GM12801 (cell line): ENCODE data around the gene ORC1.

Source experiments
- CTCF ChIP-seq: IDR thresholded peaks from one replicate; pipeline ENCODE4 v1.5.1; 2011; ENCODE audit warnings: control low read depth; ENCODE audit not compliant: insufficient read length; ENCODE audit errors: extremely low read depth

Gene ORC1

GRCh38 chr1:52341655-52342260 lies 62.5 kb downstream of the ORC1 start:
- no peak for TF ChIP-seq CTCF

GRCh38 chr1:52337439-52337838 lies 66.8 kb downstream of the ORC1 start:
- no peak for TF ChIP-seq CTCF

GRCh38 chr1:52334906-52335528 lies 69.2 kb downstream of the ORC1 start:
- TF ChIP-seq CTCF: no peak

GRCh38 chr1:52332411-52332810 lies 71.8 kb downstream of the ORC1 start:
- TF ChIP-seq CTCF: no peak

- no peak for TF ChIP-seq CTCF
Measured at GRCh38 chr1:52328615-52329014, 75.6 kb downstream of the ORC1 start.

- no peak for TF ChIP-seq CTCF
Measured at GRCh38 chr1:52325786-52326185, 78.4 kb downstream of the ORC1 start.

- TF ChIP-seq CTCF: no peak
Measured at GRCh38 chr1:52323731-52324130, 80.5 kb downstream of the ORC1 start.
